Caco-2 (cell line): ENCODE results near the gene BLOC1S3. TPM values are rescaled to one million over a fixed set of nuclear protein-coding genes. Genes with fewer than 3 reads are reported as not detected.

ENCODE experiments used
- BruUV-seq: library from RNA; stranded (reverse); fragments of 400-500 nt; replicated peaks from 2 replicates; lab custom pipeline; 2021; lab: Mats Ljungman, UMichigan
- CTCF ChIA-PET: fragments of 300-600 bp; sonication (Branson Sonifier 250); formaldehyde crosslinking; loops from one replicate; lab custom pipeline; 2022; ENCODE audit warnings: antibody characterized with exemption; lab: Charles Lee
- POLR2A ChIA-PET: fragments of 300-600 bp; sonication (Branson Sonifier 250); formaldehyde crosslinking; loops from one replicate; lab custom pipeline; 2022; ENCODE audit warnings: antibody characterized with exemption; lab: Charles Lee
- DNase-seq, 2 experiments: peaks; one replicate each; pipeline versions ENCODE4 v3.0.0 to v3.0.0-alpha.2; 2020 to 2022
- H3K27me3 ChIP-seq: replicated peaks from 2 replicates; pipeline ENCODE4 v1.6.0; 2011; ENCODE audit warnings: low read length; ENCODE audit not compliant: control insufficient read depth, insufficient read depth
- H3K36me3 ChIP-seq: 2 replicates; pipeline ENCODE4 v1.5.1; 2011; ENCODE audit warnings: low read length; ENCODE audit not compliant: control insufficient read depth, insufficient read depth
- H3K4me1 ChIP-seq: fragments of 250-450 bp; sonication (Bioruptor Pico); 2 replicates; pipeline ENCODE4 v1.5.1; 2020; ENCODE audit warnings: mild to moderate bottlenecking
- H3K4me3 ChIP-seq: 2 replicates; pipeline ENCODE4 v1.5.1; 2011; ENCODE audit warnings: low read depth, mild to moderate bottlenecking, control low read depth, low read length
- H3K9me3 ChIP-seq: fragments of 250-450 bp; sonication (Bioruptor Pico); 2 replicates; pipeline ENCODE4 v1.5.1; 2020; ENCODE audit warnings: mild to moderate bottlenecking, moderate library complexity
- H3K27ac Mint-ChIP-seq: one replicate; pipeline ENCODE4 v1.8.0; 2022; ENCODE audit warnings: mixed read lengths; ENCODE audit not compliant: unreplicated experiment
- H3K27me3 Mint-ChIP-seq: one replicate; pipeline ENCODE4 v1.8.0; 2022; ENCODE audit warnings: mixed read lengths; ENCODE audit not compliant: insufficient read depth, unreplicated experiment
- H3K36me3 Mint-ChIP-seq: one replicate; pipeline ENCODE4 v1.8.0; 2022; ENCODE audit warnings: mild to moderate bottlenecking, mixed read lengths; ENCODE audit not compliant: insufficient read depth, unreplicated experiment
- H3K4me1 Mint-ChIP-seq: one replicate; pipeline ENCODE4 v1.8.0; 2022; ENCODE audit warnings: low read depth, mixed read lengths; ENCODE audit not compliant: unreplicated experiment
- H3K4me3 Mint-ChIP-seq: one replicate; pipeline ENCODE4 v1.8.0; 2022; ENCODE audit warnings: mild to moderate bottlenecking, moderate library complexity, mixed read lengths; ENCODE audit not compliant: unreplicated experiment
- H3K9me3 Mint-ChIP-seq: one replicate; pipeline ENCODE4 v1.8.0; 2022; ENCODE audit warnings: mixed read lengths; ENCODE audit not compliant: unreplicated experiment
- intact Hi-C: fragments of 100-400 bp; cut with micrococcal nuclease; formaldehyde crosslinking; loops from one replicate; pipeline ENCODE4 v1.10.0; 2022; ENCODE audit not compliant: unreplicated experiment
- total RNA-seq: library from RNA; stranded (reverse); gene quantifications from 2 replicates; pipeline ENCODE4 v1.2.3, GENCODE V29; 2022
- TF ChIP-seq, protein P1 (sequence below), 2 experiments: fragments of 200-600 bp in 1 of 2; IDR thresholded peaks; 1 replicate in 1 of 2; 2 replicates in 1 of 2; pipeline versions ENCODE4 v1.5.1 to v1.8.0; 2011 to 2022; ENCODE audit warnings: antibody characterized with exemption in 1 of 2, control low read depth in 1 of 2, inconsistent platforms in 1 of 2, low read depth in 1 of 2, low read length in 1 of 2, mild to moderate bottlenecking in 1 of 2, moderate library complexity in 1 of 2; ENCODE audit not compliant: insufficient read depth in 1 of 2, severe bottlenecking in 1 of 2, unreplicated experiment in 1 of 2

Gene BLOC1S3
- total RNA-seq, 1 experiment from 2014 or later, result 20.4 TPM

DNA sequence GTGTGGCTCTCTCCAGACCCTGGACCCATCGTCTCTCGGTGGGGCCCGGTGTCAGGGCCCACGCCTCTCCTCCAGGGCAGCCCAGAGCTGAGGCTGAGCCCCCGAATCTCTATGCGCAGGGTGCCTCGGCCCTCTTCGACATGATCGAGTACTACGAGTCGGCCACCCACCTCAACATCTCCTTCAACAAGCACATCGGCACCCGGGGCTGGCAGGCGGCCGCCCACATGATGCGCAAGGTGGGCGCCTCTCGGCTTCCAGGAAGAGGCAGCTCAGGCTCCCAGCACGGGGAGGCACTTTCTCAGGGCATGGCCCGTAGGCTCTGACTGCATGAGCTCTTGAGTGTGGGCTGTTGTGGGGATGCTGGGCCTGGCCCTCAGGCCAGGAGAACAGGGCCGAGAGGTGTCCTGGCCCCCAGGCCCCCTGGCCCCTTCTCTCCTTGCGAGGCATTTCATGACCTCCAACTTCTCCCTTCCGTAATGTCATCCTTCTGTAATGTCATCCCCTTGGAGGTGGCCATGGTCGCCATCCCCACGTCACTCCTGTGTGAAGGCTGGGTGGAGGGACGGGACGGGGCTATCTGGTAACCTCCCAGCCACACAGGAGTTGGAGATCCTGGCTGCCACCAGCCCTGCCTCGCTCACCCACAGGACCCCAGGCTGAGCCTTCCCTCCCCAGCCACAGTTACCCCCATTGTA is 37.2 kb upstream of the BLOC1S3 start:
- Histone ChIP-seq H3K9me3 (no peaks in the 10 kb centered on the region), H3K4me1 (no peaks in the 10 kb centered on the region), H3K36me3 (peaks cover 3% of the 10 kb centered on the region), H3K27me3 (no peaks in the 10 kb centered on the region), H3K4me3 (no peak overlapping the region)
- TF ChIP-seq, protein P1, sequence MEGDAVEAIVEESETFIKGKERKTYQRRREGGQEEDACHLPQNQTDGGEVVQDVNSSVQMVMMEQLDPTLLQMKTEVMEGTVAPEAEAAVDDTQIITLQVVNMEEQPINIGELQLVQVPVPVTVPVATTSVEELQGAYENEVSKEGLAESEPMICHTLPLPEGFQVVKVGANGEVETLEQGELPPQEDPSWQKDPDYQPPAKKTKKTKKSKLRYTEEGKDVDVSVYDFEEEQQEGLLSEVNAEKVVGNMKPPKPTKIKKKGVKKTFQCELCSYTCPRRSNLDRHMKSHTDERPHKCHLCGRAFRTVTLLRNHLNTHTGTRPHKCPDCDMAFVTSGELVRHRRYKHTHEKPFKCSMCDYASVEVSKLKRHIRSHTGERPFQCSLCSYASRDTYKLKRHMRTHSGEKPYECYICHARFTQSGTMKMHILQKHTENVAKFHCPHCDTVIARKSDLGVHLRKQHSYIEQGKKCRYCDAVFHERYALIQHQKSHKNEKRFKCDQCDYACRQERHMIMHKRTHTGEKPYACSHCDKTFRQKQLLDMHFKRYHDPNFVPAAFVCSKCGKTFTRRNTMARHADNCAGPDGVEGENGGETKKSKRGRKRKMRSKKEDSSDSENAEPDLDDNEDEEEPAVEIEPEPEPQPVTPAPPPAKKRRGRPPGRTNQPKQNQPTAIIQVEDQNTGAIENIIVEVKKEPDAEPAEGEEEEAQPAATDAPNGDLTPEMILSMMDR (IDR thresholded peaks at IDR 0.05; ENCODE audit: insufficient read depth in 1 of 2, low read depth in 1 of 2, low read length in 1 of 2, severe bottlenecking in 1 of 2, unreplicated experiment in 1 of 2), result no peak
- POLR2A ChIA-PET, result no interaction called here
- DNase-seq, result no peak
- Mint-ChIP-seq H3K4me3 (no peak overlapping the region), H3K4me1 (no peaks in the 10 kb centered on the region), H3K27me3 (no peaks in the 10 kb centered on the region), H3K36me3 (peaks cover 54% of the 10 kb centered on the region), H3K9me3 (no peaks in the 10 kb centered on the region), H3K27ac (no peak overlapping the region)
- no TSS peak for BruUV-seq
- CTCF ChIA-PET, result no interaction called here
- intact Hi-C loops, result no loop called here

DNA sequence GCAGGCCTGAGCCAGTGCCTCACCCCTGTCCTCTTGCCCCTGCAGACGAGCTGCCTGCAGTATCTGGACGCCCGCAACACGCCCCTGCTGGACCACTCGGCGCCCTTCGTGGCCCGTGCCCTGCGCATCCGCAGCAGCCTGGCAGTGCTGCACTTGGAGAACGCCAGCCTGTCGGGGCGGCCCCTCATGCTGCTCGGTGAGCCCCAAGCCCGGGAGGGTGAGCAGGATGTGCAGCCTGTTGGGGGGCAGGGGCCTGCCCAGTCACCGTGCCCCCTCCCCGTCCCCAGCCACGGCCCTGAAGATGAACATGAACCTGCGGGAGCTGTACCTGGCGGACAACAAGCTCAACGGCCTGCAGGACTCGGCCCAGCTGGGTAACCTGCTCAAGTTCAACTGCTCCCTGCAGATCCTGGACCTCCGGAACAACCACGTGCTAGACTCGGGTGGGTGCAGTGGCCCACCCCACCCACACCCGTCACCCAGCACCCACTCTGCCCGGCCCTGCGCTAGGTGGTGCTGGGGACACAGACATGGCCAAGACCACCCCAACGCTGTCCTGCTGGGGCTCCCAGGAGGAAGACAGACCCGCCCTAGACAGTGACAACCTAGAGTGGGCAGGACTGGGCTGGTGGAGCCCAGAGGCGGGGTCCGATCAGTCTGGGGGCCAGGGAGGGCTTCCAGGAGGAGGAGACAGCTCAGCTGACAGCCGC is 36.4 kb upstream of the BLOC1S3 start:
- H3K4me1 ChIP-seq, result no peaks in the 10 kb centered on the region
- intact Hi-C loops, result no loop called here
- no peaks in the 10 kb centered on the region for H3K4me1 Mint-ChIP-seq
- no peaks in the 10 kb centered on the region for H3K27me3 ChIP-seq
- no peak for DNase-seq
- TF ChIP-seq, protein P1 (IDR thresholded peaks at IDR 0.05; ENCODE audit: insufficient read depth in 1 of 2, low read depth in 1 of 2, low read length in 1 of 2, severe bottlenecking in 1 of 2, unreplicated experiment in 1 of 2), result no peak
- no peak overlapping the region for H3K27ac Mint-ChIP-seq
- H3K36me3 ChIP-seq, result peaks cover 3% of the 10 kb centered on the region
- BruUV-seq, result no TSS peak
- H3K27me3 Mint-ChIP-seq, result no peaks in the 10 kb centered on the region
- no peaks in the 10 kb centered on the region for H3K9me3 ChIP-seq
- ChIA-PET CTCF (no interaction called here), POLR2A (no interaction called here)
- peaks cover 52% of the 10 kb centered on the region for H3K36me3 Mint-ChIP-seq
- no peaks in the 10 kb centered on the region for H3K9me3 Mint-ChIP-seq
- H3K4me3 ChIP-seq, result no peak overlapping the region
- H3K4me3 Mint-ChIP-seq, result no peak overlapping the region

DNA sequence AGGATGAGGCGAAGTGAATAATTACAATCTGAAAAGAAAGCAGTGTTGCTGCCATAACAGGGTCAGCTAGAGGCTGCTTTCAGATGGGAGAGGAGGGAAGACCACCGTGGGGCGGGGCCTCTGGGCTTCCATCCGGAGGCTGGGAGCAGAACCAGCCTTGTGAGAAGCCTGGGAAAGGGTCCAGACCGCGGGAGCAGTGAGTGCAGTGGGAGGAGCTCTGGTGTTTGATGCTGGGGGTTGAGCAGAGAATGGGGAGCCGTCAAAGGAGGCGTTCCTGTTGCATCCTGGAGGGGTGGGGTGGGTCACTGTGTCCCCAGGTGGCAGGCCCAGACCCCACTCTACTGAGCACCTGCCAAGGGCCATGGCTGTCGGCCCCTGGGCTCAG is 35.9 kb upstream of the BLOC1S3 start:
- no peaks in the 10 kb centered on the region for H3K9me3 Mint-ChIP-seq
- intact Hi-C loops, result no loop called here
- no peaks in the 10 kb centered on the region for H3K4me1 Mint-ChIP-seq
- peak overlapping the region; percentile 22 for H3K27ac Mint-ChIP-seq
- Histone ChIP-seq H3K27me3 (no peaks in the 10 kb centered on the region), H3K36me3 (peaks cover 3% of the 10 kb centered on the region), H3K9me3 (no peaks in the 10 kb centered on the region), H3K4me1 (no peaks in the 10 kb centered on the region), H3K4me3 (no peak overlapping the region)
- peaks cover 49% of the 10 kb centered on the region for H3K36me3 Mint-ChIP-seq
- no peak overlapping the region for H3K4me3 Mint-ChIP-seq
- H3K27me3 Mint-ChIP-seq, result no peaks in the 10 kb centered on the region
- TF ChIP-seq, protein P1 (IDR thresholded peaks at IDR 0.05; ENCODE audit: insufficient read depth in 1 of 2, low read depth in 1 of 2, low read length in 1 of 2, severe bottlenecking in 1 of 2, unreplicated experiment in 1 of 2), result no peak
- DNase-seq, result no peak
- CTCF ChIA-PET, result no interaction called here
- POLR2A ChIA-PET, result no interaction called here
- no TSS peak for BruUV-seq
